ENCODE results near the gene FAR1.

- TF ChIP-seq CTCF (IDR thresholded peaks at IDR 0.05; ENCODE audit: low read length) (no peak), EZH2 (IDR thresholded peaks at IDR 0.05; ENCODE audit: borderline replicate concordance, low read length) (no peak)
These were observed 59.6 kb downstream of the FAR1 start for GRCh38 chr11:13728076-13728475.

Measured in OCI-LY1 (cell line).